HCT116 (cell line): ENCODE measurements around the gene EDN1. TPM values are rescaled to one million over a fixed set of nuclear protein-coding genes. Genes with fewer than 3 reads are reported as not detected.
"Not testable (repeated sequence)": the region's sequence is repeated elsewhere in the genome, so short reads cannot be mapped to it uniquely, and the experiment has no call there.

Source experiments
- ATAC-seq: fragments of 200-7000 bp; cut with Tn5 transposase; 2 replicates; pipeline ENCODE4 v1.9.1; 2020; ENCODE audit warnings: mild to moderate bottlenecking, moderate library complexity
- BruUV-seq: library from RNA; stranded (reverse); fragments of 400-500 nt; replicated peaks from 2 replicates; lab custom pipeline; 2021; lab: Mats Ljungman, UMichigan
- CTCF ChIA-PET: fragments of 300-600 bp; sonication (Branson Sonifier 250); formaldehyde crosslinking; loops from one replicate; lab custom pipeline; 2021; ENCODE audit warnings: antibody characterized with exemption; lab: Charles Lee
- POLR2A ChIA-PET: fragments of 300-600, 350-600 bp; sonication (Branson Sonifier 250); formaldehyde crosslinking; loops from one replicate; lab custom pipeline; 2021; ENCODE audit warnings: antibody characterized with exemption; lab: Charles Lee
- RAD21 ChIA-PET, 2 experiments: fragments of 300-600 bp; sonication (Branson Sonifier 250); formaldehyde crosslinking; loops; one replicate each; lab custom pipeline; 2023; ENCODE audit warnings: low total read pairs in 2 of 2; ENCODE audit not compliant: uncharacterized antibody in 2 of 2, unreplicated experiment in 2 of 2, low non-redundant PET in 1 of 2; lab: Charles Lee
- DNase-seq: peaks from one replicate; pipeline ENCODE4 v3.0.0-alpha.2; 2010; ENCODE audit warnings: low read depth, low spot score
- H2AFZ ChIP-seq: fragments of 200-600 bp; shearing (Covaris generic), sonication (generic); 2 replicates; pipeline ENCODE4 v1.6.1; 2017; ENCODE audit warnings: low read depth, mixed run types, mixed read lengths, antibody characterized with exemption, low read length; ENCODE audit not compliant: poor library complexity, severe bottlenecking
- H3K27ac ChIP-seq: 2 replicates; pipeline ENCODE4 v1.5.1; 2012; ENCODE audit warnings: low read depth, low read length
- H3K27me3 ChIP-seq: fragments of 200-600 bp; sonication (generic); 2 replicates; pipeline ENCODE4 v1.6.1; 2016; ENCODE audit warnings: mixed run types, low read length, mixed read lengths; ENCODE audit not compliant: insufficient read depth
- H3K36me3 ChIP-seq, 2 experiments: fragments of 200-500 bp in 1 of 2; fragments of 200-600 bp in 1 of 2; sonication (Bioruptor generic) in 1 of 2; sonication (generic) in 1 of 2; 2 replicates each; pipeline versions ENCODE4 v1.5.1 to v1.6.1; 2014 to 2016; ENCODE audit warnings: low read length in 2 of 2, inconsistent platforms in 1 of 2, mixed read lengths in 1 of 2, mixed run types in 1 of 2; ENCODE audit not compliant: insufficient read depth in 2 of 2, control insufficient read depth in 1 of 2
- H3K4me1 ChIP-seq, 2 experiments: fragments of 200-600 bp in 1 of 2; sonication (generic) in 1 of 2; 2 replicates each; pipeline versions ENCODE4 v1.5.1 to v1.6.1; 2012 to 2017; ENCODE audit warnings: low read length in 2 of 2, inconsistent platforms in 1 of 2, mild to moderate bottlenecking in 1 of 2, mixed read lengths in 1 of 2, mixed run types in 1 of 2, moderate library complexity in 1 of 2; ENCODE audit not compliant: insufficient read depth in 2 of 2, control insufficient read depth in 1 of 2
- H3K4me2 ChIP-seq: fragments of 200-600 bp; sonication (generic); 2 replicates; pipeline ENCODE4 v1.6.1; 2017; ENCODE audit warnings: mixed run types, low read length, mixed read lengths
- H3K4me3 ChIP-seq, 2 experiments: fragments of 200-600 bp in 1 of 2; sonication (generic) in 1 of 2; replicated peaks in 1 of 2; 2 replicates each; pipeline ENCODE4 v1.5.1; 2011 to 2016; ENCODE audit warnings: low read length in 2 of 2, control low read depth in 1 of 2, low read depth in 1 of 2, mild to moderate bottlenecking in 1 of 2, mixed read lengths in 1 of 2, mixed run types in 1 of 2
- H3K79me2 ChIP-seq: fragments of 200-600 bp; sonication (generic); 2 replicates; pipeline ENCODE4 v1.6.1; 2017; ENCODE audit warnings: mild to moderate bottlenecking, mixed run types, low read length, moderate library complexity, mixed read lengths; ENCODE audit not compliant: insufficient read depth
- H3K9ac ChIP-seq: fragments of 200-600 bp; sonication (generic); 2 replicates; pipeline ENCODE4 v1.6.1; 2016; ENCODE audit warnings: low read length, mixed read lengths
- H3K9me2 ChIP-seq: fragments of 200-600 bp; sonication (generic), shearing (Covaris generic); 2 replicates; pipeline ENCODE4 v1.6.1; 2017; ENCODE audit warnings: mixed run types, mild to moderate bottlenecking, moderate library complexity; ENCODE audit not compliant: insufficient read depth
- H3K9me3 ChIP-seq, 2 experiments: fragments of 200-500 bp in 1 of 2; fragments of 200-600 bp in 1 of 2; sonication (Bioruptor generic) in 1 of 2; sonication (generic) in 1 of 2; 2 replicates each; pipeline ENCODE4 v1.6.1; 2014 to 2017; ENCODE audit warnings: low read length in 2 of 2, mixed read lengths in 2 of 2, inconsistent platforms in 1 of 2, low read depth in 1 of 2, mild to moderate bottlenecking in 1 of 2, mixed run types in 1 of 2, moderate library complexity in 1 of 2; ENCODE audit not compliant: control insufficient read depth in 1 of 2, insufficient read depth in 1 of 2
- H4K20me1 ChIP-seq: fragments of 200-600 bp; sonication (generic), shearing (Covaris generic); 2 replicates; pipeline ENCODE4 v1.6.1; 2017; ENCODE audit warnings: mixed run types, mild to moderate bottlenecking, moderate library complexity; ENCODE audit not compliant: insufficient read depth
- CBX3 ChIP-seq: IDR thresholded peaks from 2 replicates; pipeline ENCODE4 v1.6.1; 2012; ENCODE audit warnings: low read depth
- CEBPB ChIP-seq: IDR thresholded peaks from 2 replicates; pipeline ENCODE4 v1.6.1; 2012; ENCODE audit warnings: low read depth
- CTCF ChIP-seq, 3 experiments: fragments of 200-600 bp in 1 of 3; sonication (generic) in 1 of 3; IDR thresholded peaks in 2 of 3; conservative IDR thresholded peaks in 1 of 3; 2 replicates each; pipeline ENCODE4 v1.5.1; 2012 to 2017; ENCODE audit warnings: low read depth in 2 of 3, low read length in 2 of 3, antibody characterized with exemption in 1 of 3, borderline replicate concordance in 1 of 3, control low read depth in 1 of 3, mild to moderate bottlenecking in 1 of 3, mixed read lengths in 1 of 3, mixed run types in 1 of 3, moderate library complexity in 1 of 3; ENCODE audit not compliant: insufficient read depth in 1 of 3
- EZH2 ChIP-seq: fragments of 200-600 bp; sonication (generic); IDR thresholded peaks from 2 replicates; pipeline ENCODE4 v1.6.1; 2017; ENCODE audit warnings: antibody characterized with exemption, mixed run types
- FOSL1 ChIP-seq: IDR thresholded peaks from 2 replicates; pipeline ENCODE4 v1.6.1; 2012; ENCODE audit warnings: low read depth
- JUND ChIP-seq: IDR thresholded peaks from 2 replicates; pipeline ENCODE4 v1.6.1; 2012
- POLR2A ChIP-seq: IDR thresholded peaks from 2 replicates; pipeline ENCODE4 v1.7.0; 2011; ENCODE audit warnings: borderline replicate concordance; ENCODE audit not compliant: insufficient read depth, insufficient read length; ENCODE audit errors: extremely low read depth
- POLR2AphosphoS5 ChIP-seq: IDR thresholded peaks from 2 replicates; pipeline ENCODE4 v1.6.1; 2011; ENCODE audit warnings: mild to moderate bottlenecking, low read depth, low read length, moderate library complexity
- REST ChIP-seq: IDR thresholded peaks from 2 replicates; pipeline ENCODE4 v1.6.1; 2012; ENCODE audit warnings: low read depth
- SP1 ChIP-seq: IDR thresholded peaks from 2 replicates; pipeline ENCODE4 v1.6.1; 2012; ENCODE audit warnings: low read depth
- SRF ChIP-seq: IDR thresholded peaks from 2 replicates; pipeline ENCODE4 v1.6.1; 2012; ENCODE audit warnings: low read depth
- TCF7L2 ChIP-seq: IDR thresholded peaks from 2 replicates; pipeline ENCODE4 v1.7.0; 2011; ENCODE audit warnings: borderline replicate concordance, inconsistent platforms; ENCODE audit not compliant: insufficient read depth, insufficient read length; ENCODE audit errors: extremely low read depth
- YY1 ChIP-seq: IDR thresholded peaks from 2 replicates; pipeline ENCODE4 v1.6.1; 2011; ENCODE audit warnings: low read length, low read depth, moderate library complexity, mild to moderate bottlenecking; ENCODE audit not compliant: insufficient replicate concordance; ENCODE audit errors: extremely low read depth
- ZNF274 ChIP-seq: fragments of 200-500 bp; sonication (Bioruptor generic); IDR thresholded peaks from 2 replicates; pipeline ENCODE4 v1.6.1; 2014; ENCODE audit warnings: mild to moderate bottlenecking, low read depth, low read length, inconsistent platforms
- intact Hi-C: fragments of 100-400 bp; cut with micrococcal nuclease; formaldehyde crosslinking; loops from 2 replicates; pipeline ENCODE4 v1.10.0; 2022
- total RNA-seq: library from RNA; stranded (reverse); gene quantifications from one replicate; pipeline ENCODE4 v1.2.1, GENCODE V29; 2021; ENCODE audit not compliant: unreplicated experiment
- TF ChIP-seq, protein P1 (sequence below): IDR thresholded peaks from 2 replicates; pipeline ENCODE4 v1.6.1; 2012

Gene EDN1
- total RNA-seq, 1 experiment from 2014 or later = 0.22 TPM

DNA sequence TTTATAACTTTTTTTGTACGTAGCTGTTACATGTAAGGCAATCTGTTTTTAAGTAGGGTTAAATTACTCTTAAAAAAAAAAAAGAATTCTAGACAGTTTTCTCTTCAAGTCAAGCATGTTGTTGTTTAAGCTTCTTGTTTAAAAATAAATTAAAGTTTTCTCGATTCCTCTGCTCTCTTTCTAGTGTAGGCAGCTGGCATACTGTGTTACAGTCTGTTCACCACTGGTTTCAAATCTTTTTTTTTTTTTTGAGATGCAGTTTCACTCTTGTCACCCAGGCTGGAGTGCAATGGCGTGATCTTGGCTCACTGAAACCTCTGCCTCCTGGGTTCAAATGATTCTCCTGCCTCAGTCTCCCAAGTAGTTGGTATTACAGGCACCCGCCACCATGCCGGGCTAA is 29.9 kb downstream of the EDN1 start:
- H3K79me2 ChIP-seq, H3K36me3 ChIP-seq, H4K20me1 ChIP-seq, H3K4me2 ChIP-seq, H3K9ac ChIP-seq, DNase-seq, H3K27ac ChIP-seq, RAD21 ChIA-PET, H3K4me3 ChIP-seq, BruUV-seq, ATAC-seq, H3K9me3 ChIP-seq, intact Hi-C loops, POLR2A ChIA-PET, H3K9me2 ChIP-seq, H3K27me3 ChIP-seq, CTCF ChIA-PET, H2AFZ ChIP-seq: not testable (repeated sequence)
- H3K4me1 ChIP-seq = peaks cover 12 to 28% of the 10 kb centered on the region in 2 experiments

DNA sequence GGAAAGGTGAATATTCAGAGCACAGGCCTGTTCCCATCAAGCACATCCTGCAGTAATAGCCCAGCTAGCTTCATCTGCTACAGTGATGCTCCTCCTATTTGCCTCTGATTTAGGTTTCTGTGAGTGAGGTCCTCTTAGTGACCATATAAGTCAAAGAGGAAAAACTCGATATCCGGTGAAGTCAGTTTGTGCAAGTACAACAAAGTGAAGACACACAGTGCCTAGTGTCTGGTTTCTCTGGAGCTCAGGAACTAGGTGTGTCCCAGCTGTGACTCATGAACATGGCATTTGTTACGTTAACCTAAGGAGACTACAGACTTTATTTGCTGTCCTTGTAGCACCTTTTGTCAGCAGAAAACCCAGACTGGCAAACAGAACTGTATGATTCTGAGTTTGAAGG is 33.9 kb downstream of the EDN1 start:
- Histone ChIP-seq H4K20me1 (no peaks in the 10 kb centered on the region), H3K27ac (peak overlapping the region; percentile 43), H3K4me1 (peaks cover 12 to 57% of the 10 kb centered on the region in 2 experiments), H3K36me3 (0 out of 4 replicates have a peak, but pooled peaks cover 0 to 2% of the 10 kb centered on the region in 2 experiments), H3K4me3 (peak overlapping the region in 1 of 2 experiments; percentile 42; a peak in 2 of 4 replicates), H3K9me2 (no peaks in the 10 kb centered on the region), H3K4me2 (peak overlapping the region; percentile 79), H3K9me3 (no peaks in the 10 kb centered on the region), H3K79me2 (no peaks in the 10 kb centered on the region), H3K9ac (peak overlapping the region; percentile 46), H3K27me3 (no peaks in the 10 kb centered on the region), H2AFZ (no peak overlapping the region)
- DNase-seq (peak; percentile 99), ATAC-seq (peak; percentile 94)
- intact Hi-C loops = no loop called here
- ChIA-PET POLR2A (interaction anchor here (1.3 to 1.5 kb wide), 2 partner anchors 11 to 13 kb away, joined by 3 to 6 read pairs; no protein-coding TSS in a partner anchor), RAD21 (no interaction called here), CTCF (interaction anchor here (1.2 to 1.3 kb wide), 3 partner anchors 9 to 158 kb away, joined by 4 to 6 read pairs (median 4); no protein-coding TSS in a partner anchor)
- no TSS peak for BruUV-seq
- TF ChIP-seq, protein P1, sequence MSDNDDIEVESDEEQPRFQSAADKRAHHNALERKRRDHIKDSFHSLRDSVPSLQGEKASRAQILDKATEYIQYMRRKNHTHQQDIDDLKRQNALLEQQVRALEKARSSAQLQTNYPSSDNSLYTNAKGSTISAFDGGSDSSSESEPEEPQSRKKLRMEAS = no peak
- TF ChIP-seq POLR2A (no peak), YY1 (peak; percentile 35), REST (no peak), JUND (peak; percentile 90), POLR2AphosphoS5 (peak; percentile 24; the same call in 1 of the 2 replicates), FOSL1 (peak; percentile 90), TCF7L2 (peak; percentile 83), SP1 (peak; percentile 88), CTCF (IDR thresholded peaks at IDR 0.05 in 2 of 3, conservative IDR thresholded peaks at IDR 0.05 in 1 of 3; ENCODE audit: borderline replicate concordance in 1 of 3, insufficient read depth in 1 of 3, low read depth in 2 of 3, low read length in 2 of 3) (no peak), EZH2 (no peak), CEBPB (peak; percentile 68), SRF (peak; percentile 98), ZNF274 (no peak), CBX3 (peak; percentile 82)
